Kidney capillary endothelial cell (primary cell): ENCODE measurements around the gene PHAF1.

ENCODE experiments used
- DNase-seq: peaks from one replicate; pipeline ENCODE4 v3.0.0-alpha.2; 2018; ENCODE audit warnings: low spot score

PHAF1 gene

GRCh38 chr16:67196881-67197280 lies 87.1 kb downstream of the PHAF1 start:
- DNase-seq = no peak

- DNase-seq = no peak
Measured at GRCh38 chr16:67197704-67198103, 88.0 kb downstream of the PHAF1 start.
